ENCODE results near the gene SPEG.

GRCh38 chr2:219449609-219450008 is 15.0 kb downstream of the SPEG start:
- TF ChIP-seq CTCF (optimal IDR thresholded peaks at IDR 0.05 in 1 of 3, IDR thresholded peaks at IDR 0.05 in 1 of 3, conservative IDR thresholded peaks at IDR 0.05 in 1 of 3; ENCODE audit: extremely low read depth in 1 of 3, insufficient read depth in 2 of 3, low read length in 3 of 3) (no peak), EZH2 (IDR thresholded peaks at IDR 0.05; ENCODE audit: low read length) (no peak)
